HTR-8/SVneo (cell line): ENCODE data around the gene WDR54.

Experiments used
- DNase-seq: peaks from one replicate; pipeline ENCODE4 v3.0.0; 2011; ENCODE audit warnings: low spot score, mixed read lengths; ENCODE audit not compliant: insufficient read length
- FAIRE-seq: peaks from 2 replicates; lab custom pipeline; 2011; peaks lifted over from hg19 to GRCh38; lab: Jason Lieb, UNC

The WDR54 gene

GRCh38 chr2:74421221-74421870, at the start of gene WDR54, which contains the start of gene C2orf81:
Gene WDR54 (plus strand): TSS chr2:74421730. CDS start chr2:74422154, 424 bp downstream.
Gene C2orf81 (minus strand): TSS chr2:74421619. CDS start chr2:74421560, 59 bp downstream.
- peak; percentile 96 for DNase-seq
- peak; percentile 99 for FAIRE-seq

DNA sequence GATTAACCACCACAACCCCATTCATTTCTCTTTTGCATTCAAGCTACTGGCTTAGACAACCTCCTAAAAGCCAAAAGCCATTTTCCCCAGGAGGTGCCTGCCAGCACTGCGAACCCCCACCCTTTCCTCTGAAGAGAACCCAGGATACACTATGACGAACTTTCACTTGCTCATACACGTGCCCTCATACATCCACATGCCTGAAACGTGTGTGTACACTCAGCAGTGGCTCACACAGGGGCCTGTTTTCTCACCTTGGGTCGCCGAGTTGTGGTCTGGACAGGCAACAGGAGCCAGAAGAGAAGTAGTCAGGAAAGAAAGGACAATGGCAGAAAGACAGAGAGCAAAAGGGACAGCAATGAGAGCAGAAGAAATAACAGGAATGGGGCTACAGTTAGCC, 48.9 kb upstream of the WDR54 start:
- DNase-seq = no peak
- FAIRE-seq = no peak

DNA sequence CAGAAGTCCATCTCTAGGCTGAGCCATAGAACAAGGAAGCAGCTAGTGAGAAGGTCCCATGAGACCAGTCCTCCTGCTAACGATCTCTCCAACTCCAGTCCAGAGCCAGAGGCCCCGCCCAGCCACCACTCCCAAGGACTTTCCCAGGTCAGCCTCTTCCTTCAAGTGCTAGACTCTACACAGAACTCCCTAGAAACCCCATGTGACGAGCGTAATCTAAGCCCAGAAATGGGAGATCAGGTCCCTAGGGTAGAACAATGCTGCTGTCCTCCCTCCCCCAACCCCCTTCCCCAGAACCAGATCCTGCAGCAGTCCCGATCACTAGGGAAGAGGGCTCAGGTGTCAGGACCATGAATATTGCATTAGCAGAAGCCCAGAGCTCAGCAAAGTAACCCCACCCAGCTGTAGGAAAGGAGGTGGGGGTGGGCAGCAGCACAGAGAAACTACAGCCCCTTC, 48.3 kb upstream of the WDR54 start:
- no peak for FAIRE-seq

GRCh38 chr2:74373985-74374384, 47.5 kb upstream of the WDR54 start:
- DNase-seq (no peak), FAIRE-seq (no peak)

More for the DNA sequence above, 48.3 kb upstream of the WDR54 start:
- DNase-seq = no peak

DNA sequence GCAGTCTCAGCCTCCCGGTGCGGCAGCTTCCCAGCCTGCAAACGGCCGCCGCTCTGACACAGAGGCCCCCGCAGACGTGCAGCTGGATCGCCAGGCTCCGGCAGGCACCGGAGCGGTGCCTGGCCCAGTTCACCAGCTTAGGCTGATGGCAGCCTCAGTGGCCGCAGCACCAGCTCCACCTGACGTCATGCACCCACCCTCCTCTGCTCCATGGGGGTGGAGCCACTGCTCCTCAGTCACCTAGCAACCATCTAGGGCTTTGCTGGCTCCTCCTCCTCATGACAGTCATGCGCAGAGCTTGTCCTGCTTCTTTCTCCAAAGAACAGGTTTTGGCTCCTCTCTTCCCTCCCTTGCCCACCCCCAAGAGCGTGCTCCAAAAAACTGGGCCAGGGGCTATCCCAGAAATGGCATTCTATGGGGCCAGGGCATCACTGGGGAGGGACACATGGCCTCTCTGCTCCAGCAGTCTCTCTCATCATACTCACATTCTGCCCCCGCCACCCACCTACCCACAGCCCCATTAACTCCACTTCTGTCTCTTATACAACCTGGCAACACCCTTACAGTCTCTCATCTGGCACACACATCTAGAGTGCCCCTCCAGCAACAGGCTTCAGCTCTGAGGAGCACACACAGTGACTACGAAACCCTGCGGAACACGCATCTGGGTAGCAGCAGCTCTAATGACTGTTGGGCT, 46.9 kb upstream of the WDR54 start:
- peak; percentile 52 for FAIRE-seq

DNA sequence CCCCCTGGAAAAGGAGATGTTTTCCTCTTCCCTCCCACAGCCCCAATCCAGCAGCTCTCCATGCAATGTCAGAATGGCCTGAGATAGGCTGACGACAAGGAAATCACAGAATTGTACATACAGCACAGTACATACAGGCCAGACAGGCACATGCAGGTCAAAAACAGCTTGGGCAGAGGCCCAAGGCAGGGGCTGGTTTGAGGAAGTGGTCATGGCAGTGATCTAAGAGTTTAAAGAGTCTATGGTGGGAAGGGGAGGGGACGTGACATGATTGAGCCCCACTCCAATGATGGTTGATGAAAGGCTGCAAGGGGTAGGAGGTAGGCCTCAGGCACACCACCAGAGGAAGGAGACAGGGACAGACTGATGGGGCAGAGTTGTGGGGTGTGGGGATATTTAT, 45.7 kb upstream of the WDR54 start:
- FAIRE-seq = no peak
- DNase-seq = no peak

More for the DNA sequence above, 46.9 kb upstream of the WDR54 start:
- no peak for DNase-seq

DNA sequence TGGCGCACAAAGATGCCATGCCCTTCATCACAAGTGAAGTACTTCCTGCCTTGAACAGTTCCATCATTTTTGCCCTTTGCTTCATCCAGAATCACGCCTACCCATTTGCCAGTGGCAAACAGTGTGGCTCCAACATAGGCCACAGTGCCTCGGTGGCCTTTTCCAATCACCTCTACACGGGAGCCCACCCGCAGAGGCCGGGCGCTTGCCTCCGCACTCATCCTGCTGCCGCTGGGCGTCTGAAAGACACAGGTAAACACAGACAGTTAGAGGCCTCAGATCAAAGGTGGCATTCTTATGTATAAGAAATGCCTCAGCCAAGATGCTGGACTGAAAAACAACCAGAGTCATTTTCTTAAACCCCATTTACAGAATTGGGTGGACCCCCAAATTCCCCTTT, 43.5 kb upstream of the WDR54 start:
- no peak for DNase-seq
- FAIRE-seq = no peak

DNA sequence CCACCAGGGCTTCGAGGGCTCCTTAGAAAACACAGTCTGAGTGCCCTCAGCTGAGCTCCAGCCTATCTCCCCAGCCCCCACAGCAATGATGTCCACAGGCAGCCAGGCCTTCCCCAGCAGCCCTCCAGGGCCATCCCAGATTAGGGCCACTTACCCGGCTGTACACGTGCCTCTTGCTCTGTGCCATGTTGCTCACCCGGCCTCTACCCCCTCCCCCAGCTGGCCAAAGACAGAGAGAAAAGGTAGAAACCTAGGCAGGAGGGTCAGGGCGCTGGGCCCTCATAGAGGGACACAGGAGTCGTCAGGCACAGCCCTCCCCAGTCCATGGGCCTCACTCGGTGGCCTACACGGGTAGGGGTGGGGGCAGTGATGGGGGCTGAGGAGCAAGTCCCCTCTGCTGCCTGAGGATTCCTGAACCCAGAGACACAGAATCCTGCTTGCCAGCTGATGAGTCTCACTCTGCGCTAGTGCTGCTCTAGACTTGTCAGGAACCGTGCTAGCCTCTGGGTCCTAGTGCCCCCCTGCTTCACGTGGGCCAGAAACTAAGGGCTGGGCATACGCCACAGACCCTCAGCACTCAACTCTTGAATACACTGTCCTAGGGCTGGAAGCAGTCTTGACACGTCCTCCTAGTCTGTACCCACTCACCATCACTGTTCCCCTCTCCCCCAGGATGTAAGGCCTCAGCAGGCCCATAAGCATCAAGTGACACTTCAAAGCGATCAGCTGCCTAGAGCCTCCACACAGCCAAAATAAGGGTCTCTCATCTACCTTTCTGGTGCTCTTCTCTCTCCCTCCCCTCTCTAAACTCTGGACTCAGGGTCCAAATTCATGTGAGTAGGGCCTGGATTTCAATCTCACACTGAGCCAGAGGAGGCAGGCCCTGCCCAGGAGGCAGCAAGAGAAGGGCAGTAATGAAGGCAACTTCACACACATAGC, 41.4 kb upstream of the WDR54 start, which contains the start of gene DCTN1:
TSS of gene DCTN1 (minus strand) at position 461 of the 939 bp plus-strand sequence. CDS start at position 187, 274 bp downstream.
- DNase-seq = peak; percentile 76

GRCh38 chr2:74381751-74382150, 39.8 kb upstream of the WDR54 start:
- no peak for FAIRE-seq
- DNase-seq = no peak

More for the DNA sequence above, 41.4 kb upstream of the WDR54 start, which contains the start of gene DCTN1:
- peak; percentile 81 for FAIRE-seq

GRCh38 chr2:74383254-74383653, 38.3 kb upstream of the WDR54 start:
- no peak for DNase-seq
- FAIRE-seq = no peak

GRCh38 chr2:74384051-74384450, 37.5 kb upstream of the WDR54 start:
- DNase-seq (no peak), FAIRE-seq (no peak)

- DNase-seq (no peak), FAIRE-seq (no peak)
These were observed 36.1 kb upstream of the WDR54 start for GRCh38 chr2:74385396-74385795.

DNA sequence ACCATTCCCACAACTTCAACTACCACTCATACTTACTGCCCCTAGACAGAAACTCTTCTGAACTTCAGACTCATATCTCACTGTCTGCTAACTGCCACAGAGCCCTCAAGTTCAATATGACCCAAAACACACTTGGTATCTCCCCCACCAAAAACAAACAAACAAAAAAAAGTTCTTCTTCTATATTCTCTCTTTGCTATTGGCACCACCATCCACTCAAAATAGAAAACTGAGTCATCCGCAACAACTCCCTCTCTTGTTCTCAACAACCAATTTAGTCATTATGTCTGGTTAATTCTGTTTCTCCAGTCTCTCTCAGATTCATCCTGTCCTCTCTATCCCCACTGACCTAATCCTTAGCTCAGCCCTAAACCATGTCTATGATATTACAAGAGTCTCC, 34.2 kb upstream of the WDR54 start:
- no peak for DNase-seq
- FAIRE-seq = no peak

DNA sequence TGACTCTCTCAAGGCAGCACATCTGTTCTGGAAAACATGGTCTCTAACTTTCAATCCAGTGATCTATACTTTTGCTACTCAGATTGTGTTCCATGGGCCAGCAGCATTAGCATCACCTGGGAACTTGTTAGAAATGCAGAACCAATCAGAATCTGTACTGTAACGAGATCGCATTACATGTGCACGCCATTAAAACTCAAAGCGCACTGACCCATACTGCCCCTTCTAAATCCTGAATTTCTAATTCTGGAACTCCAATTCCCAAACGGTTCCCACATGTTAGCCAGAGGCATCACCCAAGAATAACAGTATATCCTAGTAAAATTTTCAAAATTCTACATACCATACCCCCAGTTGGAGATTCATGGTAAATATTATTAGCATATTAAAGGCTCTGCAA, 30.9 kb upstream of the WDR54 start:
- no peak for DNase-seq
- FAIRE-seq = no peak

DNA sequence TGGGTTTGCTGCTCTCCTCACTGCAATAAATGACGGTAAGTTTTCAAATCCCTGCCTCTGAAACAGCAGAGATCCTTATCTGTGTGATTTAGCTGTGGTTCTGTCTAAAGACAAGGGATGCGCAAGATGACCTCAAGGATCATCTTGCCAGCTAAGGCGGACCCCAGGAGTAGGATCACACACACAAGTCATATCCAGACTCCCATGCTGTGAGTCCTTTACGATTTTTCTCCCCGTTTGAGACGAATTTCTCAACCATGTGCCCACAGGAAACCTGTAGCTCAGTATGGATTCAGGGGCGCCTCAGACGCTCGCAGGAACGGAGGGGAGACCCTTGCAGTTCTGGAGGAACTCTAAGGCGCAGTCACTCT, 30.3 kb upstream of the WDR54 start:
- FAIRE-seq = no peak

GRCh38 chr2:74391580-74392448, 29.7 kb upstream of the WDR54 start:
- FAIRE-seq = peak; percentile 93
- peak; percentile 88 for DNase-seq

More for the DNA sequence above, 30.3 kb upstream of the WDR54 start:
- peak; percentile 42 for DNase-seq

- FAIRE-seq = no peak
- no peak for DNase-seq
These were observed 29.1 kb upstream of the WDR54 start for GRCh38 chr2:74392449-74392743.

- FAIRE-seq = no peak
- no peak for DNase-seq
These were observed 28.0 kb upstream of the WDR54 start for GRCh38 chr2:74393525-74393924.

GRCh38 chr2:74396149-74396548, 25.4 kb upstream of the WDR54 start:
- FAIRE-seq (no peak), DNase-seq (no peak)

- no peak for FAIRE-seq
- peak; percentile 38 for DNase-seq
These were observed 21.7 kb upstream of the WDR54 start for GRCh38 chr2:74399785-74400184.
